HepG2 (cell line): ENCODE data around the gene MYO6. TPM values are rescaled to one million over a fixed set of nuclear protein-coding genes. Genes with fewer than 3 reads are reported as not detected.

Experiments
- ATAC-seq: fragments of 200-7000 bp; cut with Tn5 transposase; 3 replicates; pipeline ENCODE4 v1.9.1; 2020; ENCODE audit warnings: mild to moderate bottlenecking, moderate library complexity
- BruUV-seq: library from RNA; stranded (reverse); fragments of 400-500 nt; replicated peaks from 2 replicates; lab custom pipeline; 2021; lab: Mats Ljungman, UMichigan
- CTCF ChIA-PET: fragments of 300-600 bp; formaldehyde crosslinking; extraction: SDS; loops from one replicate; lab custom pipeline; 2021; ENCODE audit warnings: low total read pairs, inconsistent platforms, low intra/inter-chr PET ratio; lab: Yijun Ruan, JAX
- POLR2A ChIA-PET: fragments of 350-600 bp; sonication (Branson Sonifier 250); formaldehyde crosslinking; loops from one replicate; lab custom pipeline; 2020; ENCODE audit warnings: antibody characterized with exemption, inconsistent platforms; lab: Yijun Ruan, JAX
- DNase-seq: peaks from one replicate; pipeline ENCODE4 v3.0.0-alpha.2; 2015; ENCODE audit warnings: low spot score
- FAIRE-seq: peaks from 3 replicates; lab custom pipeline; 2011; peaks lifted over from hg19 to GRCh38; lab: Jason Lieb, UNC
- H2AFZ ChIP-seq: one replicate; pipeline ENCODE4 v1.6.1; 2011; ENCODE audit warnings: low read length, inconsistent platforms
- H3K27ac ChIP-seq: fragments of 300-600 bp; 3 replicates; pipeline ENCODE4 v1.8.0; 2011; ENCODE audit warnings: mixed run types, mild to moderate bottlenecking, mixed read lengths, low read length, inconsistent platforms; ENCODE audit not compliant: insufficient read depth; ENCODE audit errors: extremely low read length
- H3K27me3 ChIP-seq, 2 experiments: fragments of 200-600 bp in 1 of 2; 2 replicates in 1 of 2; 3 replicates in 1 of 2; pipeline versions ENCODE4 v1.6.0 to v1.8.0; 2011; ENCODE audit warnings: low read length in 2 of 2, mild to moderate bottlenecking in 2 of 2, moderate library complexity in 2 of 2, inconsistent platforms in 1 of 2; ENCODE audit not compliant: insufficient read depth in 2 of 2, control insufficient read depth in 1 of 2
- H3K36me3 ChIP-seq, 2 experiments: fragments of 200-600 bp in 1 of 2; replicated peaks in 1 of 2; 2 replicates in 1 of 2; 3 replicates in 1 of 2; pipeline versions ENCODE4 v1.5.1 to v1.8.0; 2011; ENCODE audit warnings: low read length in 2 of 2, inconsistent platforms in 1 of 2; ENCODE audit not compliant: insufficient read depth in 2 of 2, control insufficient read depth in 1 of 2
- H3K4me1 ChIP-seq: 2 replicates; pipeline ENCODE4 v1.5.1; 2012; ENCODE audit warnings: low read length, inconsistent platforms; ENCODE audit not compliant: insufficient read depth
- H3K4me2 ChIP-seq: 2 replicates; pipeline ENCODE4 v1.6.0; 2011; ENCODE audit warnings: low read depth, low read length, inconsistent platforms
- H3K4me3 ChIP-seq, 3 experiments: fragments of 200-600 bp in 1 of 3; sonication (generic), shearing (Covaris generic) in 1 of 3; replicated peaks in 1 of 3; 2 replicates each; pipeline ENCODE4 v1.5.1; 2011 to 2016; ENCODE audit warnings: low read length in 3 of 3, inconsistent platforms in 2 of 3, low read depth in 2 of 3, mild to moderate bottlenecking in 2 of 3, control low read depth in 1 of 3, mixed read lengths in 1 of 3; ENCODE audit not compliant: insufficient read depth in 1 of 3
- H3K79me2 ChIP-seq: one replicate; pipeline ENCODE4 v1.6.1; 2011; ENCODE audit warnings: low read length, inconsistent platforms; ENCODE audit not compliant: insufficient read depth
- H3K9ac ChIP-seq: 2 replicates; pipeline ENCODE4 v1.6.0; 2011; ENCODE audit warnings: mild to moderate bottlenecking, low read depth, low read length, inconsistent platforms; ENCODE audit not compliant: insufficient read depth
- H3K9me3 ChIP-seq: 2 replicates; pipeline ENCODE4 v1.5.1; 2012; ENCODE audit warnings: mild to moderate bottlenecking, low read length
- H4K20me1 ChIP-seq: 2 replicates; pipeline ENCODE4 v1.6.0; 2011; ENCODE audit warnings: inconsistent platforms, mild to moderate bottlenecking, low read length, moderate library complexity; ENCODE audit not compliant: insufficient read depth
- FOXA3 ChIP-seq: IDR thresholded peaks from 2 replicates; pipeline ENCODE4 v1.6.1; 2016; ENCODE audit warnings: missing genetic modification reagents, missing compliant biosample characterization
- FOXP1 ChIP-seq, 2 experiments: fragments of 450-650 bp in 1 of 2; IDR thresholded peaks; 2 replicates each; pipeline ENCODE4 v1.6.1; 2017 to 2018; ENCODE audit warnings: antibody characterized with exemption in 1 of 2
- JUN ChIP-seq: sonication (generic); formaldehyde crosslinking; IDR thresholded peaks from 2 replicates; pipeline ENCODE4 v1.4.0; 2020; ENCODE audit warnings: mild to moderate bottlenecking, missing genetic modification reagents
- MAFF ChIP-seq: IDR thresholded peaks from 2 replicates; pipeline ENCODE4 v1.6.1; 2011; ENCODE audit warnings: low read depth, low read length, improper control_type of control experiment
- NFE2L1 ChIP-seq: sonication (generic); formaldehyde crosslinking; IDR thresholded peaks from 2 replicates; pipeline ENCODE4 v1.4.0; 2020; ENCODE audit warnings: missing genetic modification reagents, mild to moderate bottlenecking, borderline replicate concordance
- NFE2L2 ChIP-seq: fragments of 150-350 bp; IDR thresholded peaks from 2 replicates; pipeline ENCODE4 v1.6.1; 2014; ENCODE audit warnings: low read length
- NR2F1 ChIP-seq, 2 experiments: fragments of 450-650 bp in 1 of 2; formaldehyde crosslinking in 1 of 2; IDR thresholded peaks; 2 replicates each; pipeline versions ENCODE4 v1.5.0 to v1.6.1; 2016 to 2020; ENCODE audit warnings: mild to moderate bottlenecking in 1 of 2, missing compliant biosample characterization in 1 of 2, missing genetic modification reagents in 1 of 2, moderate library complexity in 1 of 2
- NR2F6 ChIP-seq, 2 experiments: IDR thresholded peaks; 2 replicates each; pipeline ENCODE4 v1.6.1; 2016; ENCODE audit warnings: antibody characterized with exemption in 1 of 2, mild to moderate bottlenecking in 1 of 2
- YEATS4 ChIP-seq: sonication (generic); formaldehyde crosslinking; IDR thresholded peaks from 2 replicates; pipeline ENCODE4 v1.4.0; 2020; ENCODE audit warnings: missing genetic modification reagents, borderline replicate concordance
- ZMYM3 ChIP-seq: sonication (generic); formaldehyde crosslinking; IDR thresholded peaks from 2 replicates; pipeline ENCODE4 v1.5.1; 2020; ENCODE audit warnings: mild to moderate bottlenecking, missing genetic modification reagents
- ZNF160 ChIP-seq: sonication (generic); formaldehyde crosslinking; IDR thresholded peaks from 2 replicates; pipeline ENCODE4 v1.8.0; 2022; ENCODE audit warnings: mild to moderate bottlenecking, inconsistent platforms, missing genetic modification reagents
- WGBS: methylation state at CpG from one replicate; pipeline ENCODE4 v1.1.6; 2017; ENCODE audit warnings: low lambda C conversion rate; 5-methylcytosine and 5-hydroxymethylcytosine counted together
- in situ Hi-C: cut with HindIII; loops from 2 replicates; pipeline ENCODE4 v1.10.0; 2017; ENCODE audit warnings: low pct_unique_long_range_greater_than_20kb; ENCODE audit not compliant: extremely low pct_ligation_motif_present
- intact Hi-C: fragments of 100-400 bp; cut with micrococcal nuclease; formaldehyde crosslinking; loops from one replicate; pipeline ENCODE4 v1.10.0; 2022; ENCODE audit not compliant: unreplicated experiment
- polyA plus RNA-seq, 8 experiments: library from polyadenylated mRNA; depleted of rRNA in 3 of 8; stranded (reverse) in 7 of 8; unstranded in 1 of 8; fragments of >200 nt; fragmentation: Illumina TruSeq in 4 of 8; extraction: Trizol in 4 of 8; gene quantifications; 2 replicates each; pipeline versions ENCODE4 v1.2.1 to v1.2.3, GENCODE V29; 2011 to 2016; ENCODE audit warnings: low read depth in 4 of 8, missing spikeins in 1 of 8, mixed read lengths in 1 of 8; ENCODE audit not compliant: insufficient read depth in 1 of 8
- total RNA-seq, 5 experiments: library from RNA; depleted of rRNA; stranded (reverse); fragments of >200 nt; fragmentation: Illumina TruSeq; extraction: Trizol; gene quantifications; 2 replicates each; pipeline ENCODE4 v1.2.3, GENCODE V29; 2016; ENCODE audit warnings: low read depth in 1 of 5
- TF ChIP-seq, protein P1 (sequence below): IDR thresholded peaks from 2 replicates; pipeline ENCODE4 v1.6.1; 2012; ENCODE audit warnings: inconsistent platforms
- TF ChIP-seq, protein P2 (sequence below): IDR thresholded peaks from 2 replicates; pipeline ENCODE4 v1.6.1; 2016; ENCODE audit warnings: low read depth
- TF ChIP-seq, protein P3 (sequence below): IDR thresholded peaks from 2 replicates; pipeline ENCODE4 v1.6.1; 2012; ENCODE audit warnings: low read depth, low read length, improper control_type of control experiment
- TF ChIP-seq, protein P4 (sequence below): IDR thresholded peaks from 2 replicates; pipeline ENCODE4 v1.6.1; 2018; ENCODE audit warnings: missing genetic modification reagents, mild to moderate bottlenecking, missing compliant biosample characterization

The MYO6 gene
- total and polyA plus RNA-seq, 2 of the 13 experiments (the other 11 are each of a cell fraction or from before 2014, with no cell fraction given), result 5.4 to 7.5 TPM

DNA sequence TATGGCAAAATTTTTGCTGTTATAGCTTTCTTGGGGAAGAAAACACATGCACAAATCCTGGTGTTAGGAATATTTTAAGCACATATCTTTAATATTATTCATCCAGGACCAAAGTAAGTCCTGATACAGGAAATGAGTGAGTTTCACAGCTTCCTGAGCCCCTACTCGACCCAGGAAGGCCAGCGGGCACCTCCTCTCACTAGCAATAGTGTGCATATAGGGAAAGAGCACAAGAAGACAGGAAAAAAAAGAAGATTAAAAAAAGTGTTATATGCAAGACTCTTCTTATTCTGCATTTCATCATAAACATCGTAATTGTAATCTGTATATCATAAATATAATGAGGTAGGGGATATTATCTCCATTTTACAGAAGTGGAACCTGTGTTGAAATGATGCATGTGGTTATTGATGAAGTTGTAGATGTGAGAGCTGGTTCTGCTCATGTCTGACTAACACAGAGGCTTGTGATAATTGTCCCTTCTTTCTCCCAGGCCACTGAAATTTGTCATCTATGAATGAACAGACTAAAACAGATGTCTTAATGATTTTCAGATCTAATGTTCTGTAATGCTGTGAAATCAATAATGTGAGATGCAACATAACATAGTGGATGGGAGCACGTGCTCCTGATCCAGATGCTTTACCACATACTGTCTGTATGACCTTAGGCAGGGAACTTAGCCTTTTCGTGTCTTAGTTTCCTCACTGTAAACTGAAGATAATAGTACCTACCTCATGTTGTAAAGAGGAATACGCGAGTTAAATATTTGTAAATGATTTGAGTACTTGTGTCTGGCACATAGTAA, 101.2 kb downstream of the MYO6 start (continued):
- no peak for TF ChIP-seq YEATS4 (CRISPR knock-in tag)
- TF ChIP-seq, protein P1, sequence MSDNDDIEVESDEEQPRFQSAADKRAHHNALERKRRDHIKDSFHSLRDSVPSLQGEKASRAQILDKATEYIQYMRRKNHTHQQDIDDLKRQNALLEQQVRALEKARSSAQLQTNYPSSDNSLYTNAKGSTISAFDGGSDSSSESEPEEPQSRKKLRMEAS, result no peak

DNA sequence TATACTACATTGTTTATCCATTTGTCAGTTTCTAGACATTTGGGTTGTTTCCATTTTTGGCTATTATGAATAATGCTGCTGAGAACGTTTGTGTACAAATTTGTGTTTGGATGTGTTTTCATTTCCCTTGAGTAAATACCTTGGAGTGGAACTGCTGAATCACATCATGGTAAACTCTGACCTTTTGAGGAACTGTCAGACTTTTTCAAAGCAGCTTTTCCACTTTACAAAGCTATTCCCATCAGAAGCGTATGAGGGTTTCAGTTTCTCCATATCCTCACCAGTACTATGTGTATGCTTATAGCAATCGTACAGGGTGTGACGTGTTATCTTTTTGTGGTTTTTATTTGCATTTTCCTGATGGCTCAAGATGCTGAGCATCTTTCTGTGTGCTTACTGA, 103.7 kb downstream of the MYO6 start:
- Histone ChIP-seq H3K4me2 (no peak overlapping the region), H3K27ac (no peak overlapping the region), H2AFZ (no peak overlapping the region), H3K36me3 (no peaks in the 10 kb centered on the region), H3K9me3 (no peaks in the 10 kb centered on the region), H3K79me2 (no peaks in the 10 kb centered on the region), H3K27me3 (no peaks in the 10 kb centered on the region), H3K4me1 (peaks cover 23% of the 10 kb centered on the region), H3K4me3 (no peak overlapping the region), H4K20me1 (no peaks in the 10 kb centered on the region), H3K9ac (no peak overlapping the region)
- in situ Hi-C loops (no loop called here), intact Hi-C loops (no loop called here)
- CTCF ChIA-PET, result no interaction called here
- POLR2A ChIA-PET, result no interaction called here
- DNase-seq (no peak), ATAC-seq (no peak), FAIRE-seq (no peak)
- BruUV-seq, result no TSS peak
- WGBS, result 65% methylated on average over 4 of the region's 4 CpGs
- peak; percentile 42; the same call in 1 of the 2 replicates for TF ChIP-seq NR2F6 (IDR thresholded peaks at IDR 0.05)
- TF ChIP-seq NR2F6 (CRISPR knock-in tag; IDR thresholded peaks at IDR 0.05), result no peak
- TF ChIP-seq, protein P2, sequence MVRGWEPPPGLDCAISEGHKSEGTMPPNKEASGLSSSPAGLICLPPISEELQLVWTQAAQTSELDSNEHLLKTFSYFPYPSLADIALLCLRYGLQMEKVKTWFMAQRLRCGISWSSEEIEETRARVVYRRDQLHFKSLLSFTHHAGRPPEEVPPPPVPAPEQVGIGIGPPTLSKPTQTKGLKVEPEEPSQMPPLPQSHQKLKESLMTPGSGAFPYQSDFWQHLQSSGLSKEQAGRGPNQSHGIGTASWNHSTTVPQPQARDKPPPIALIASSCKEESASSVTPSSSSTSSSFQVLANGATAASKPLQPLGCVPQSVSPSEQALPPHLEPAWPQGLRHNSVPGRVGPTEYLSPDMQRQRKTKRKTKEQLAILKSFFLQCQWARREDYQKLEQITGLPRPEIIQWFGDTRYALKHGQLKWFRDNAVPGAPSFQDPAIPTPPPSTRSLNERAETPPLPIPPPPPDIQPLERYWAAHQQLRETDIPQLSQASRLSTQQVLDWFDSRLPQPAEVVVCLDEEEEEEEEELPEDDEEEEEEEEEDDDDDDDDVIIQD (CRISPR knock-in tag), result 0 out of 2 replicates have a peak, but pooled peaks have one; percentile 20
- TF ChIP-seq JUN (CRISPR knock-in tag), result no peak
- TF ChIP-seq, protein P3, sequence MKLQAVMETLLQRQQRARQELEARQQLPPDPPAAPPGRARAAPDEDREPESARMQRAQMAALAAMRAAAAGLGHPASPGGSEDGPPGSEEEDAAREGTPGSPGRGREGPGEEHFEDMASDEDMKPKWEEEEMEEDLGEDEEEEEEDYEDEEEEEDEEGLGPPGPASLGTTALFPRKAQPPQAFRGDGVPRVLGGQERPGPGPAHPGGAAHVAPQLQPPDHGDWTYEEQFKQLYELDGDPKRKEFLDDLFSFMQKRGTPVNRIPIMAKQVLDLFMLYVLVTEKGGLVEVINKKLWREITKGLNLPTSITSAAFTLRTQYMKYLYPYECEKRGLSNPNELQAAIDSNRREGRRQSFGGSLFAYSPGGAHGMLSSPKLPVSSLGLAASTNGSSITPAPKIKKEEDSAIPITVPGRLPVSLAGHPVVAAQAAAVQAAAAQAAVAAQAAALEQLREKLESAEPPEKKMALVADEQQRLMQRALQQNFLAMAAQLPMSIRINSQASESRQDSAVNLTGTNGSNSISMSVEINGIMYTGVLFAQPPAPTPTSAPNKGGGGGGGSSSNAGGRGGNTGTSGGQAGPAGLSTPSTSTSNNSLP, result peak; percentile 14; the same call in 1 of the 2 replicates
- no peak for TF ChIP-seq NFE2L1 (CRISPR knock-in tag)
- no peak for TF ChIP-seq ZMYM3 (CRISPR knock-in tag)
- TF ChIP-seq FOXA3 (CRISPR knock-in tag), result peak; percentile 19; the same call in 1 of the 2 replicates
- TF ChIP-seq NR2F1 (CRISPR knock-in tag; IDR thresholded peaks at IDR 0.05), result peak in 1 of 2 experiments; percentile 63; a peak in 2 of 4 replicates
- peak; percentile 20; the same call in 1 of the 2 replicates for TF ChIP-seq NFE2L2
- no peak for TF ChIP-seq ZNF160 (CRISPR knock-in tag)
- 0 out of 2 replicates have a peak, but pooled peaks have one; percentile 20 for TF ChIP-seq MAFF
- TF ChIP-seq, protein P4, sequence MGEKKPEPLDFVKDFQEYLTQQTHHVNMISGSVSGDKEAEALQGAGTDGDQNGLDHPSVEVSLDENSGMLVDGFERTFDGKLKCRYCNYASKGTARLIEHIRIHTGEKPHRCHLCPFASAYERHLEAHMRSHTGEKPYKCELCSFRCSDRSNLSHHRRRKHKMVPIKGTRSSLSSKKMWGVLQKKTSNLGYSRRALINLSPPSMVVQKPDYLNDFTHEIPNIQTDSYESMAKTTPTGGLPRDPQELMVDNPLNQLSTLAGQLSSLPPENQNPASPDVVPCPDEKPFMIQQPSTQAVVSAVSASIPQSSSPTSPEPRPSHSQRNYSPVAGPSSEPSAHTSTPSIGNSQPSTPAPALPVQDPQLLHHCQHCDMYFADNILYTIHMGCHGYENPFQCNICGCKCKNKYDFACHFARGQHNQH (CRISPR knock-in tag), result no peak
- TF ChIP-seq FOXP1 (IDR thresholded peaks at IDR 0.05), result no peak
- peak; percentile 60; the same call in 1 of the 2 replicates for TF ChIP-seq FOXP1 (CRISPR knock-in tag; IDR thresholded peaks at IDR 0.05)
